Transverse colon (tissue), 3 donors: Measurements from ENCODE around the gene HPX.

ENCODE experiments used
- POLR2A ChIP-seq: fragments of 450-650 bp; IDR thresholded peaks from one replicate; pipeline ENCODE4 v1.6.1; 2016; ENCODE audit warnings: antibody characterized with exemption, mild to moderate bottlenecking, moderate library complexity
- TF ChIP-seq, protein P1 (sequence below), 5 experiments: fragments of 200-600 bp in 3 of 5; fragments of 450-650 bp in 2 of 5; sonication (generic) in 3 of 5; IDR thresholded peaks; 1 replicate in 2 of 5; 2 replicates in 3 of 5; pipeline ENCODE4 v1.5.1; 2016 to 2017; ENCODE audit warnings: antibody characterized with exemption in 5 of 5, inconsistent platforms in 3 of 5, mild to moderate bottlenecking in 2 of 5, moderate library complexity in 1 of 5

GRCh38 chr11:6440906-6441358 lies at the start of gene HPX:
- TF ChIP-seq, protein P1, sequence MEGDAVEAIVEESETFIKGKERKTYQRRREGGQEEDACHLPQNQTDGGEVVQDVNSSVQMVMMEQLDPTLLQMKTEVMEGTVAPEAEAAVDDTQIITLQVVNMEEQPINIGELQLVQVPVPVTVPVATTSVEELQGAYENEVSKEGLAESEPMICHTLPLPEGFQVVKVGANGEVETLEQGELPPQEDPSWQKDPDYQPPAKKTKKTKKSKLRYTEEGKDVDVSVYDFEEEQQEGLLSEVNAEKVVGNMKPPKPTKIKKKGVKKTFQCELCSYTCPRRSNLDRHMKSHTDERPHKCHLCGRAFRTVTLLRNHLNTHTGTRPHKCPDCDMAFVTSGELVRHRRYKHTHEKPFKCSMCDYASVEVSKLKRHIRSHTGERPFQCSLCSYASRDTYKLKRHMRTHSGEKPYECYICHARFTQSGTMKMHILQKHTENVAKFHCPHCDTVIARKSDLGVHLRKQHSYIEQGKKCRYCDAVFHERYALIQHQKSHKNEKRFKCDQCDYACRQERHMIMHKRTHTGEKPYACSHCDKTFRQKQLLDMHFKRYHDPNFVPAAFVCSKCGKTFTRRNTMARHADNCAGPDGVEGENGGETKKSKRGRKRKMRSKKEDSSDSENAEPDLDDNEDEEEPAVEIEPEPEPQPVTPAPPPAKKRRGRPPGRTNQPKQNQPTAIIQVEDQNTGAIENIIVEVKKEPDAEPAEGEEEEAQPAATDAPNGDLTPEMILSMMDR (IDR thresholded peaks at IDR 0.05): no peak
- no peak for TF ChIP-seq POLR2A
